ENCODE data around the gene FSTL4. TPM values are rescaled to one million over a fixed set of nuclear protein-coding genes. Genes with fewer than 3 reads are reported as not detected.
"Not testable (repeated sequence)": the region's sequence is repeated elsewhere in the genome, so short reads cannot be mapped to it uniquely, and the experiment has no call there.

Gene FSTL4
- total RNA-seq, 1 experiment from 2014 or later, result not detected

GRCh38 chr5:133222979-133223378 is 389.4 kb downstream of the FSTL4 start:
- DNase-seq (ENCODE audit: low read depth), result no peak

- no peak for DNase-seq (ENCODE audit: low read depth)
These were observed 389.8 kb downstream of the FSTL4 start for GRCh38 chr5:133222521-133222920.

DNA sequence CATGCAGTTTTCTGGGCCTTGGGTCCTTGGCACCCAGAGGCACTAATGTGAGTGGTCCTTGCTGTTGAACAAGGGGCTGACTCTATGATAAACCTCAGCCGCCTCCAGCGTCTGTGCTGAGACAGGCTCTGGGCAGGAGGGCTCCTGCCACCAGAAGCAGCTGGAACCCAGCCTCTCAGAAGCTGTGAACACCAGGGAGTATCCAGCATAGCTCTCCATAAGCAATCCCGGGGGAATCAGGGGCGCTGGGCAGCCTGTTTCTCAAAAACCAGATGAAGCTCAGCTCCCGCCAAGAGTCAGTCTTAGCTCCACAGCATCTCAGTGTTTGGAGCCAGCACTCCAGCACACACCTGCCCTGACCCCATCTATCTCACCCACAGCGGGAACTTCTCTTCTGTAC is 390.3 kb downstream of the FSTL4 start:
- DNase-seq (ENCODE audit: low read depth), result no peak

DNA sequence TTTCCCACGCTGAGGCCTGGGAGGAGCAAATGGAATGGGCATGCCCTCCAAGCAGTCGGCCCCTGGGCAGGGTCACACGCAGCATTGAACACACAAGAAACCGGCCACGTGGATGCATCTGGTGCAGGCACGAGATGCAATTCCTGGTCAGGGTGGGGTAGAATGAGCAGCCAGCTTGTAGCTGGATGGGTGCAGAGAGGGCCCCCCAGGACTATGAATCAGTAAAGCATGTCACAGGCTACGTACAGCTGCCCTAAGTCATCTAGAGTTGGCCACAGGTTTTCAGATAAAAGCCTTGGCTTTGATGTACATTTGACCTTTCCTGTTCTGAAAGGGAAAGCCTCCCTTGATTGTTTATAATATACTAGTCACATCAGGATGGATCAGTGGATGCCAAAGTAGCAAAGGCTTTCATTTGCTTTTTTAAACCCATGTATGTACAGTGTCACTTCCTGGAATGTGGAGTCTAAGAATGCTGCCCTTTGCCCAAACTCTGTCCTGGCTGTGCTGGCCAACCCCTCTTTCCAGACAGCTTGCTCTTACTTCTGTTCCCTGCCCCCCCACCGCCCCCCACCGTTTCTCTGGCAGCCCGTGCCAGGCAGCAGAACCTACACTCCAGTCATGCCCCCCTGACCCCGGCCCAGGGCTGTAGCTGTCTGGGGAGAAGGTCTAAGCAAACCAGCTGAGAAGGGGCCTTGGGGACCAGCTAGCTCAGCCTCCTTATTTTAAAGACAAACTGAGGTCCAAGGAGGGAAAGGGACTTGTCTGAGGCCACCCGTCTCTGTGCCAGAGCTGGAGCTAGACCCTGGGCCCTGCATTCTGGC is 391.3 kb downstream of the FSTL4 start:
- DNase-seq (ENCODE audit: low read depth), result peak; percentile 41

- no peak for DNase-seq (ENCODE audit: low read depth)
These were observed 393.0 kb downstream of the FSTL4 start for GRCh38 chr5:133219296-133219695.

GRCh38 chr5:133216138-133216537 is 396.2 kb downstream of the FSTL4 start:
- DNase-seq (ENCODE audit: low read depth), result not testable (repeated sequence)

DNA sequence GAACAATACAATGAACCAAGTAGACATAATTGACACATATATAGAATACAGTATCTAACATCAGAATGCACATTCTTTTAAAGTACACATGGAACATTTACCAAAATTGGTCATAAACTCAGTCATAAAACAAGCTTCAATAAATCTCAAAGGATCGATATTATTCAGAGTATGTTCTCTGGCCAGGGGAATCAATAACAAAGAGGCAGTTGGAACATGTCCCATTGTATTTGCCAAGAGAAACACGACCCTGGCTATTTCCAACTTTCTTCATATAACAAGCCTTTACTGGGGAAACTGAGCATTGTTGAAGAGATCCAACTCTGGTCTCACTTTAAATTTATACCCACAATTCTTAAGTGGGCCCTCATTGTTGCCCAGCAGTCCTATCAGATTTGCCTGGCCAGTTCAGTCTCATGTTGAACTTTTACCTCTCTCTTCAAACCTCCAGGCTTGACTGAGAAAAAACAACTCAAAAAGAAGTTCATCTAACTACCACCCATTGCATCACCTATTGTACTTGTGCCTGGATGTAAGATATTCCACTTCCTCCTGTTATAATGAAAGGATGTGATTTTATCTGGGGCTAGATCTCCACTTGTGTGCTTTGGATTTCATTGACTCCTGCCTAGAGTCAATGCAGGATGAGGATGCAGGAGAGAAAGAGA is 398.1 kb downstream of the FSTL4 start:
- DNase-seq (ENCODE audit: low read depth), result no peak

DNA sequence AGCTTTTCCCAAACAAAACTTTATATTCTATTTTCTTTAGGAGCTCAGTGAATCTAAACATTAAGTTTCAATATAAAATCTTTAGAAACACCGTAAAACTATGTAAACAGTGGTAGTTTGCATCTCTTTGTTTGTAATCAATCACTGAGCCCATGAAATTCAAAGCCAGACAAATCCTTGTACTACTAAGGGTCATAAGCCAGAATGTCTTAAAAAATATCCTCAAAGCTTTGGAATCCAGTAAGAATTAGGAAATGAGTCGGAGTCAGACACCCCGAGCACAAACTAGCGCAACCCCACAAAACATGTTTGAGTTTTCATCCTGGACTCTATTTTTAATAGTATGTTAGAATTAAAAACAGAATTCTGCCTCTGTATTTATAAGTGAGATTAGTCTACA is 406.7 kb downstream of the FSTL4 start:
- DNase-seq (ENCODE audit: low read depth), result no peak

DNA sequence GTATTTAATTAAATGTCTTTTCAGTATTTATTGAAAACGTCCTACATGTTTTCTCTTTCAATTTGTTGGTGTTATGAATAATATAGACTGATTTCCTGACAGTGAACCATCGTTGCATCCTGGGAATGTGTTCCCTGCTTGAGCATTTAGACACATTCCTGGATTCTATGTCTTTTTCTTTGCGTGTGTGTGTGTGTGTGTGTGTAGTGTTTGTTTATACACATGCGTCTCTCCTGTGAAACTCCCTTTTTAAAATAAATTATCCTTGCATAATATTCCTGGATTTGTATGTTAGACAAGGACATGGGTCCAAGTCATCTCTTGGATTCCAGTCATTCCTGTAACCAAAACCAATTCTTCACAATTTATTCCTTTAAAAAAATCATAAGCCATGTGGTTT is 407.1 kb downstream of the FSTL4 start:
- DNase-seq (ENCODE audit: low read depth), result no peak

DNA sequence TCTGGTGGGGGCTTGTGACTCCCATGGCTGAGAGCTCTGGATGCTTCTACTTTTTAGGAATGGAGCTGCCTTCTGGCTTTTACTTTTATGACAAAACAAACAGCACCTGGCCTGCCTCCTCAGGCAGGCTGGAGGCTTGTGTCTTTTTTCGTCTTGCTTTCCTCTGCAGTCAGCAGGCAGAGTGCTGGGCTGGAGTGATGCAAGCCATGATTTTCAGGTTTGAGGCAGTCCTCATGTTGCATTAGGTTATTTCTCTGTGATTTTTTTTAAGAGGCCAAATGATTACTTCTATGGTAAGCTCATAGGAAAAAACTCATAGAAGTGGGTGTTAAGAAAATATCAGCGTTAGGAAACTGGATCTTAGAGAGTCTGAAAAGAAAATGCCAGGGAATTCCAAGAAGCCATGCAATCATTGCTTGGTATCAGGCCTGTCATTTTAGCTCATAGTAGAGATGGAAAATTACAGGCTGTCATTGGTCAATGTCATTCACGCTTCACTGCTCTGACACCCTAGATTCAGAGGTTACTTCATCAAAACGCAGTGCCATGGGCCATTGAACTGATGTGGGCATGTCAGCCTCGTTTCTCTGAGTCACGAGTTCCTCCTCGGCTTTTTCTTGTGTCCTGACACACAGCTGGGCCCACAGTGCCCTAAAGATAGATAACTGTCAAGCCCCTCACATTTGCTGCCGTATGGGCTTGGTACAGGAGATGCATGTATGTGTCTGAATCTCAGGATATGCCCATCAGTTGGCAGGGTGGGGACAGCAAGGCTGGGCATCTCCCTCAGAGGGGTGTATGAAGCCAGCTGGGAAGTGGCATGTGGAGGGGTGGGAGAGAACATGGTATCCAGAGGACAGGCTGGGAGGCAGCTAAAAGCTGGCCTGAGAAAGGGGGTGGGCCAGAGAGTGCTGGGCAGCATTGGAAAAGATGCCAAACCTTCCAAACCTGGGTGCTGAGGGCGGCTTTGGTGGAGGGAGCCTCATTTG is 408.7 kb downstream of the FSTL4 start:
- DNase-seq (ENCODE audit: low read depth), result peak; percentile 69

GRCh38 chr5:133202066-133202665 is 410.2 kb downstream of the FSTL4 start:
- DNase-seq (ENCODE audit: low read depth), result no peak

GRCh38 chr5:133201310-133201709 is 411.0 kb downstream of the FSTL4 start:
- no peak for DNase-seq (ENCODE audit: low read depth)

- DNase-seq (ENCODE audit: low read depth), result no peak
These were observed 412.1 kb downstream of the FSTL4 start for GRCh38 chr5:133200256-133200655.

GRCh38 chr5:133199417-133200178 is 412.7 kb downstream of the FSTL4 start:
- DNase-seq (ENCODE audit: low read depth), result no peak

DNA sequence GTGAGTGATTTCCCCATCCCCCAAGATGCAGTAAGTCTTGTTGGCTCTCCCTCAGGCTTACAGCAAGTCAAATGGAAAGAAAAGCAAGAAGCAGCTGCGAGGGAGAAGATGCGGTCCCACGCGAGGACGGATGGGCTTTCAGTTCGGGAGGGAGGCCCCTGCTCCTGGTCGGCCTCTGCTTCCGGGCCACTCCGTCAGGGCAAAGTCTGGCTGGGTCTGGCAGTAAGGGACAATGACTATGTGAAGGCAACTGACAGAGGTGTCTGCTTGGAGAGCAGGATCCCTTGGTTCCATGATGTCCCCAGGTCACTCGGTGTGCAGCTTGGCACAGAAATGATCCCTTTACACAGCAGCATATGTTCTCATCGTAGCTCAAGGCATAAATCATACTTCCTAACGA is 413.8 kb downstream of the FSTL4 start:
- DNase-seq (ENCODE audit: low read depth), result no peak

- no peak for DNase-seq (ENCODE audit: low read depth)
These were observed 415.8 kb downstream of the FSTL4 start for GRCh38 chr5:133196441-133197085.

DNA sequence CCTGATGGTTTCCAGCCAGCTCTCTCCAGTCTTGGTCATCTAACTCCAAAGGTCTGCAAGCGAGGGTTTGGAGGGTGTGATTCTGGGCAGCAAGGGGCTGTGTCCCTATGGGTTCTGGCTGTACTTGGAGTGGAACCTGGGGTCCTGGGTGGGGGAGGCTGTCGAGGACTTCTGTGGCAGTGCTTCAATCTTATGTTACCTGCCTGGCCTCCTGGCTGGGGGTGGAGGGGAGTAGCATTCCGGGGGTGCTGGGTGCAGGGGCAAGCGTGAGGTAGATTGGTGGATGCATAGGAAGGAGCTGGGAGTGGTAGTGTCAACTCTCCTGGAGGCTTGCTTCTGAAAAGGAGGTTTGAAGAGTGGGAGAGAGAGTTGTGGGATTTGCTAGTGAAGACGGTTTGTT is 417.1 kb downstream of the FSTL4 start:
- no peak for DNase-seq (ENCODE audit: low read depth)

DNA sequence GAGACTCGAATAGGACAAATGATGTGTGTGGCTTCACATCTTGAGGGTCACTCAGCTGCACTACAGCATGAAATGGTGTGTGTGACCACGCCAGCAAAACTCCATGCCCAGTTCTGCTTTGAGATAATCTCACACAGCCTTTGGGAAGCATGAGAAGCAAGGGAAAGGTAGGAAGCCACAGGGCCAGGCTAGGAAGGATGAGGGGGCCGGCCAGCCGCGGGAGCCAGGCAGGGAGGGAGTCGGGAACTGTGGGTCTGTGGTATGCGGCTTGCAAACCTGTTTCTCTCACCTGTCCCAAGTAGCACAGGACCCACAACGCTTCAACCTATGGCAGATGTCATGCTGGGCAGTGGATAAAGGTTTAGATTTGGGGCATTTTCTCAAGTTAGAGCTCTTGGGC is 418.5 kb downstream of the FSTL4 start:
- no peak for DNase-seq (ENCODE audit: low read depth)

- no peak for DNase-seq (ENCODE audit: low read depth)
These were observed 419.6 kb downstream of the FSTL4 start for GRCh38 chr5:133192716-133193115.

DNA sequence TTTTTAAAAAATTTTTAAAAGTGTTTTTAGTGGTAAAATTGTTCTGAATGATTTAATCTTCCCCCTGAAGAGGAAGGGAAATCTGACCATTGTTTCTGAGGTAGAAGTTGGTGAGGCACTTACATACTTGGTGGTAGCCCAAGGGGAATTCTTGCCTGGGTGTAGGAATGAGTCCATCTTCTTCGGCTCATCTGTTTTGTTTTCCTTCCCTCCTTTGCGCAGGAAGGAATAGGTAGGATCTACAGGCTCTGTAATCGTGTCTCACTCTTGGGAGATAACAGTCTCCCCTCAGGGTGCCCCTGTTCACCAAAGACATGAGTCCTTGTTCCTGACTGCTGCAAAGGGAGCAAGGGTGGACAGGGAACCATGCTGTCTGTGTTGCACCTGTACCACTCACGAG is 422.5 kb downstream of the FSTL4 start:
- no peak for DNase-seq (ENCODE audit: low read depth)
